HepG2 (cell line): ENCODE measurements around the gene ATG2B. TPM values are rescaled to one million over a fixed set of nuclear protein-coding genes. Genes with fewer than 3 reads are reported as not detected.

Experiments used
- HMGA1 ChIP-seq: sonication (generic); formaldehyde crosslinking; conservative IDR thresholded peaks from 2 replicates; pipeline ENCODE4 v1.4.0; 2020; ENCODE audit warnings: missing genetic modification reagents
- HNRNPLL ChIP-seq: fragments of 200-400 bp; formaldehyde crosslinking; IDR thresholded peaks from 2 replicates; pipeline ENCODE4 v1.6.1; 2017; ENCODE audit warnings: mild to moderate bottlenecking, low read depth, low read length; ENCODE audit not compliant: poor library complexity, severe bottlenecking
- LCORL ChIP-seq, 2 experiments: fragments of 450-650 bp in 1 of 2; sonication (generic) in 1 of 2; formaldehyde crosslinking in 1 of 2; IDR thresholded peaks; 2 replicates each; pipeline versions ENCODE4 v1.5.0 to v1.6.1; 2017 to 2020; ENCODE audit warnings: antibody characterized with exemption in 1 of 2, missing genetic modification reagents in 1 of 2
- MEIS1 ChIP-seq: sonication (generic); formaldehyde crosslinking; IDR thresholded peaks from 2 replicates; pipeline ENCODE4 v1.9.0; 2021; ENCODE audit warnings: mild to moderate bottlenecking, missing genetic modification reagents, moderate library complexity, borderline replicate concordance
- MIER2 ChIP-seq: IDR thresholded peaks from 2 replicates; pipeline ENCODE4 v1.6.1; 2016; ENCODE audit warnings: missing biosample characterization, missing genetic modification reagents
- MLLT10 ChIP-seq: sonication (generic); formaldehyde crosslinking; IDR thresholded peaks from 2 replicates; pipeline ENCODE4 v1.4.0; 2020; ENCODE audit warnings: missing genetic modification reagents
- MYC ChIP-seq: sonication (generic); formaldehyde crosslinking; IDR thresholded peaks from 2 replicates; pipeline ENCODE4 v1.9.0; 2021; ENCODE audit warnings: missing genetic modification reagents, borderline replicate concordance
- NPAS2 ChIP-seq: sonication (generic); formaldehyde crosslinking; IDR thresholded peaks from 2 replicates; pipeline ENCODE4 v1.8.0; 2022; ENCODE audit warnings: mild to moderate bottlenecking, missing genetic modification reagents, borderline replicate concordance
- PHB2 ChIP-seq: fragments of 450-650 bp; IDR thresholded peaks from 2 replicates; pipeline ENCODE4 v1.6.1; 2018; ENCODE audit not compliant: partially characterized antibody
- RBAK ChIP-seq: sonication (generic); formaldehyde crosslinking; IDR thresholded peaks from 2 replicates; pipeline ENCODE4 v1.5.1; 2020; ENCODE audit warnings: mild to moderate bottlenecking, missing genetic modification reagents
- SIN3B ChIP-seq: fragments of 150-350 bp; IDR thresholded peaks from 2 replicates; pipeline ENCODE4 v1.6.1; 2014; ENCODE audit warnings: low read length
- SP2 ChIP-seq: sonication (generic); formaldehyde crosslinking; IDR thresholded peaks from 2 replicates; pipeline ENCODE4 v1.5.1; 2020; ENCODE audit warnings: mild to moderate bottlenecking, missing genetic modification reagents
- TGIF2 ChIP-seq: IDR thresholded peaks from 2 replicates; pipeline ENCODE4 v1.6.1; 2016; ENCODE audit warnings: control low read depth, missing compliant biosample characterization
- ZBTB1 ChIP-seq: sonication (generic); formaldehyde crosslinking; IDR thresholded peaks from 2 replicates; pipeline ENCODE4 v1.4.0; 2020; ENCODE audit warnings: missing genetic modification reagents, borderline replicate concordance
- ZC3H13 ChIP-seq: sonication (generic); formaldehyde crosslinking; IDR thresholded peaks from 2 replicates; pipeline ENCODE4 v1.8.1; 2023; ENCODE audit warnings: mild to moderate bottlenecking, missing genetic modification reagents, moderate library complexity
- ZFP36L1 ChIP-seq: sonication (generic); formaldehyde crosslinking; IDR thresholded peaks from 2 replicates; pipeline ENCODE4 v1.8.0; 2022; ENCODE audit warnings: mild to moderate bottlenecking, missing genetic modification reagents, moderate library complexity
- ZFP82 ChIP-seq: sonication (generic); formaldehyde crosslinking; IDR thresholded peaks from 2 replicates; pipeline ENCODE4 v1.5.1; 2020; ENCODE audit warnings: mild to moderate bottlenecking, missing genetic modification reagents, borderline replicate concordance
- ZNF33B ChIP-seq: sonication (generic); formaldehyde crosslinking; IDR thresholded peaks from 2 replicates; pipeline ENCODE4 v1.5.1; 2020; ENCODE audit warnings: mild to moderate bottlenecking, missing genetic modification reagents
- ZNF367 ChIP-seq: sonication (generic); formaldehyde crosslinking; IDR thresholded peaks from 2 replicates; pipeline ENCODE4 v1.4.0; 2020; ENCODE audit warnings: missing genetic modification reagents, borderline replicate concordance
- ZNF629 ChIP-seq: sonication (generic); formaldehyde crosslinking; conservative IDR thresholded peaks from 2 replicates; pipeline ENCODE4 v1.5.0; 2020; ENCODE audit warnings: missing genetic modification reagents
- ZSCAN22 ChIP-seq: sonication (generic); formaldehyde crosslinking; IDR thresholded peaks from 2 replicates; pipeline ENCODE4 v1.4.0; 2020; ENCODE audit warnings: mild to moderate bottlenecking, missing genetic modification reagents
- polyA plus RNA-seq, 8 experiments: library from polyadenylated mRNA; depleted of rRNA in 3 of 8; stranded (reverse) in 7 of 8; unstranded in 1 of 8; fragments of >200 nt; fragmentation: Illumina TruSeq in 4 of 8; extraction: Trizol in 4 of 8; gene quantifications; 2 replicates each; pipeline versions ENCODE4 v1.2.1 to v1.2.3, GENCODE V29; 2011 to 2016; ENCODE audit warnings: low read depth in 4 of 8, missing spikeins in 1 of 8, mixed read lengths in 1 of 8; ENCODE audit not compliant: insufficient read depth in 1 of 8
- total RNA-seq, 5 experiments: library from RNA; depleted of rRNA; stranded (reverse); fragments of >200 nt; fragmentation: Illumina TruSeq; extraction: Trizol; gene quantifications; 2 replicates each; pipeline ENCODE4 v1.2.3, GENCODE V29; 2016; ENCODE audit warnings: low read depth in 1 of 5
- TF ChIP-seq, protein P1 (sequence below): sonication (generic); formaldehyde crosslinking; IDR thresholded peaks from 2 replicates; pipeline ENCODE4; 2020; ENCODE audit warnings: missing genetic modification reagents, mild to moderate bottlenecking, borderline replicate concordance
- TF ChIP-seq, protein P2 (sequence below): sonication (generic); formaldehyde crosslinking; IDR thresholded peaks from 2 replicates; pipeline ENCODE4 v1.4.0; 2020; ENCODE audit warnings: missing genetic modification reagents
- TF ChIP-seq, protein P3 (sequence below): sonication (generic); formaldehyde crosslinking; IDR thresholded peaks from 2 replicates; pipeline ENCODE4 v1.5.0; 2020; ENCODE audit warnings: mild to moderate bottlenecking, missing genetic modification reagents
- TF ChIP-seq, protein P4 (sequence below): sonication (generic); formaldehyde crosslinking; IDR thresholded peaks from 2 replicates; pipeline ENCODE4 v1.4.0; 2020; ENCODE audit warnings: mild to moderate bottlenecking, low read depth, missing genetic modification reagents

The ATG2B gene
- total and polyA plus RNA-seq, 2 of the 13 experiments (the other 11 are each of a cell fraction or from before 2014, with no cell fraction given), result 7.4 to 7.5 TPM

DNA sequence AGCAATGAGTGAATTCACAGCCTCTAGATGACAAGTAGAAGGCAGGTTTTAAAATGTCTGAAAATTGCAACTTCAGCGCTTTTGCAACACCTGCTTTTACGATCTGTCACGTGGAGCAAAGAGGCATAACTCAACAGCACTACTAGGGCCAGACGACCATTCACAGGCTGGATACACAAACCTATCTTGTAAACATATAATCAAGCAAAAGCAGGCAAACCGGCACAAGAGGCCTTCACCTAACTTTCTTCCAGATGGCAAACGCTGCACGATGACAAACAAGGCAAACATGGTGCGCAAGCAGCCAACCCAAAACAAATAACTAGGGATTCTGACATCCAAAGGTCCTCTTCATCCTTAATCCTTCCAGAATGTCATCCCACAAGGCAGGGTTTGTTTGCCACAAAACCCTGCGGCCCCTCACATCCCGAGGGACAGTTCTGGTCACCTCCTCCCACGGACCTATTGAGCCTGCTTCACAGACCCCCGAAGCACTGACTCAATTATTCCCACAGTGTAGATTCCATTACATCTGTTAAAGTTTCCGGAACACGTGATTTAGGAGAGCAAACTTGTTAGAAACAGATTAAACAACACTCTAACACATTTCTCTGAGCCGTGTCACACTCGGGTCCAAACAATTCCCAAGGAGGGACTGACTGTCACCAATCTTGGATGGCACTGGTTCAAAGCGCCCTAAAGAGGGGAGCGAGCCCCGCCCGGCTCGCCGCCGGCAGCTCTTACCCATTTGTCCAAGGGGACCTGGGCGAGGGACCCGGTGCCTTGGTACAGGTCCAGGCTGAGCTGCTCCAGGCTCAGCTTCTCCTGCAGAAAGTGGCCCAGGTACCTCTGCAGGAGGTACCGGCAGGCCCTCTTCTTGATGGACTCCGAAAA, 823 bp downstream of the ATG2B start (continued):
- TF ChIP-seq NPAS2 (CRISPR knock-in tag), result no peak
- TF ChIP-seq, protein P1, sequence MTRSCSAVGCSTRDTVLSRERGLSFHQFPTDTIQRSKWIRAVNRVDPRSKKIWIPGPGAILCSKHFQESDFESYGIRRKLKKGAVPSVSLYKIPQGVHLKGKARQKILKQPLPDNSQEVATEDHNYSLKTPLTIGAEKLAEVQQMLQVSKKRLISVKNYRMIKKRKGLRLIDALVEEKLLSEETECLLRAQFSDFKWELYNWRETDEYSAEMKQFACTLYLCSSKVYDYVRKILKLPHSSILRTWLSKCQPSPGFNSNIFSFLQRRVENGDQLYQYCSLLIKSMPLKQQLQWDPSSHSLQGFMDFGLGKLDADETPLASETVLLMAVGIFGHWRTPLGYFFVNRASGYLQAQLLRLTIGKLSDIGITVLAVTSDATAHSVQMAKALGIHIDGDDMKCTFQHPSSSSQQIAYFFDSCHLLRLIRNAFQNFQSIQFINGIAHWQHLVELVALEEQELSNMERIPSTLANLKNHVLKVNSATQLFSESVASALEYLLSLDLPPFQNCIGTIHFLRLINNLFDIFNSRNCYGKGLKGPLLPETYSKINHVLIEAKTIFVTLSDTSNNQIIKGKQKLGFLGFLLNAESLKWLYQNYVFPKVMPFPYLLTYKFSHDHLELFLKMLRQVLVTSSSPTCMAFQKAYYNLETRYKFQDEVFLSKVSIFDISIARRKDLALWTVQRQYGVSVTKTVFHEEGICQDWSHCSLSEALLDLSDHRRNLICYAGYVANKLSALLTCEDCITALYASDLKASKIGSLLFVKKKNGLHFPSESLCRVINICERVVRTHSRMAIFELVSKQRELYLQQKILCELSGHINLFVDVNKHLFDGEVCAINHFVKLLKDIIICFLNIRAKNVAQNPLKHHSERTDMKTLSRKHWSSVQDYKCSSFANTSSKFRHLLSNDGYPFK (CRISPR knock-in tag), result no peak
- TF ChIP-seq, protein P2, sequence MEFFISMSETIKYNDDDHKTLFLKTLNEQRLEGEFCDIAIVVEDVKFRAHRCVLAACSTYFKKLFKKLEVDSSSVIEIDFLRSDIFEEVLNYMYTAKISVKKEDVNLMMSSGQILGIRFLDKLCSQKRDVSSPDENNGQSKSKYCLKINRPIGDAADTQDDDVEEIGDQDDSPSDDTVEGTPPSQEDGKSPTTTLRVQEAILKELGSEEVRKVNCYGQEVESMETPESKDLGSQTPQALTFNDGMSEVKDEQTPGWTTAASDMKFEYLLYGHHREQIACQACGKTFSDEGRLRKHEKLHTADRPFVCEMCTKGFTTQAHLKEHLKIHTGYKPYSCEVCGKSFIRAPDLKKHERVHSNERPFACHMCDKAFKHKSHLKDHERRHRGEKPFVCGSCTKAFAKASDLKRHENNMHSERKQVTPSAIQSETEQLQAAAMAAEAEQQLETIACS (CRISPR knock-in tag), result no peak
- no peak for TF ChIP-seq ZSCAN22 (CRISPR knock-in tag)
- no peak for TF ChIP-seq ZNF367 (CRISPR knock-in tag)
- TF ChIP-seq ZFP36L1 (CRISPR knock-in tag), result no peak
- no peak for TF ChIP-seq MIER2 (CRISPR knock-in tag)
- no peak for TF ChIP-seq RBAK
- no peak for TF ChIP-seq SIN3B
- TF ChIP-seq, protein P3, sequence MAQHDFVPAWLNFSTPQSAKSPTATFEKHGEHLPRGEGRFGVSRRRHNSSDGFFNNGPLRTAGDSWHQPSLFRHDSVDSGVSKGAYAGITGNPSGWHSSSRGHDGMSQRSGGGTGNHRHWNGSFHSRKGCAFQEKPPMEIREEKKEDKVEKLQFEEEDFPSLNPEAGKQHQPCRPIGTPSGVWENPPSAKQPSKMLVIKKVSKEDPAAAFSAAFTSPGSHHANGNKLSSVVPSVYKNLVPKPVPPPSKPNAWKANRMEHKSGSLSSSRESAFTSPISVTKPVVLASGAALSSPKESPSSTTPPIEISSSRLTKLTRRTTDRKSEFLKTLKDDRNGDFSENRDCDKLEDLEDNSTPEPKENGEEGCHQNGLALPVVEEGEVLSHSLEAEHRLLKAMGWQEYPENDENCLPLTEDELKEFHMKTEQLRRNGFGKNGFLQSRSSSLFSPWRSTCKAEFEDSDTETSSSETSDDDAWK, result no peak
- TF ChIP-seq TGIF2 (CRISPR knock-in tag), result peak; percentile 63; the same call in 1 of the 2 replicates
- no peak for TF ChIP-seq SP2
- no peak for TF ChIP-seq ZFP82 (CRISPR knock-in tag)
- no peak for TF ChIP-seq PHB2
- TF ChIP-seq HMGA1 (CRISPR knock-in tag), result no peak
- no peak for TF ChIP-seq ZBTB1 (CRISPR knock-in tag)
- TF ChIP-seq, protein P4, sequence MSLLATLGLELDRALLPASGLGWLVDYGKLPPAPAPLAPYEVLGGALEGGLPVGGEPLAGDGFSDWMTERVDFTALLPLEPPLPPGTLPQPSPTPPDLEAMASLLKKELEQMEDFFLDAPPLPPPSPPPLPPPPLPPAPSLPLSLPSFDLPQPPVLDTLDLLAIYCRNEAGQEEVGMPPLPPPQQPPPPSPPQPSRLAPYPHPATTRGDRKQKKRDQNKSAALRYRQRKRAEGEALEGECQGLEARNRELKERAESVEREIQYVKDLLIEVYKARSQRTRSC (CRISPR knock-in tag), result no peak
- TF ChIP-seq ZNF33B, result no peak
- no peak for TF ChIP-seq MEIS1
- no peak for TF ChIP-seq ZC3H13 (CRISPR knock-in tag)
- TF ChIP-seq HNRNPLL, result no peak
- no peak for TF ChIP-seq ZNF629 (CRISPR knock-in tag)
- no peak for TF ChIP-seq MLLT10 (CRISPR knock-in tag)
- no peak for TF ChIP-seq LCORL (IDR thresholded peaks at IDR 0.05)
- TF ChIP-seq LCORL (CRISPR knock-in tag; IDR thresholded peaks at IDR 0.05), result 0 out of 2 replicates have a peak, but pooled peaks have one; percentile 13
- TF ChIP-seq MYC (CRISPR knock-in tag), result peak; percentile 14; the same call in 1 of the 2 replicates
